MG63 (cell line): ENCODE results near the gene CHID1. TPM values are rescaled to one million over a fixed set of nuclear protein-coding genes. Genes with fewer than 3 reads are reported as not detected.

ENCODE experiments used
- DNase-seq: peaks from one replicate; pipeline ENCODE4 v3.0.0-alpha.2; 2020
- H3K27me3 ChIP-seq: fragments of 250-450 bp; sonication (Bioruptor Pico); 2 replicates; pipeline ENCODE4 v1.5.1; 2020; ENCODE audit warnings: mild to moderate bottlenecking, moderate library complexity
- H3K36me3 ChIP-seq: fragments of 250-450 bp; sonication (Bioruptor Pico); 2 replicates; pipeline ENCODE4 v1.5.1; 2020; ENCODE audit warnings: mild to moderate bottlenecking, moderate library complexity
- H3K4me3 ChIP-seq: fragments of 250-450 bp; sonication (Bioruptor Pico); 2 replicates; pipeline ENCODE4 v1.5.1; 2020; ENCODE audit warnings: mild to moderate bottlenecking, moderate library complexity
- H3K9me3 ChIP-seq: fragments of 250-450 bp; sonication (Bioruptor Pico); 2 replicates; pipeline ENCODE4 v1.5.1; 2020; ENCODE audit warnings: mild to moderate bottlenecking, moderate library complexity
- total RNA-seq: library from RNA; depleted of rRNA; stranded (reverse); fragments of >200 nt; shearing (Covaris generic); gene quantifications from 2 replicates; pipeline ENCODE4 v1.2.3, GENCODE V29; 2014; ENCODE audit warnings: low replicate concordance

Gene CHID1
- total RNA-seq, 1 experiment from 2014 or later: 139 TPM

GRCh38 chr11:839875-840617 is 70.6 kb downstream of the CHID1 start:
- Histone ChIP-seq H3K9me3 (no peaks in the 10 kb centered on the region), H3K4me3 (peak overlapping the region; percentile 98), H3K27me3 (no peaks in the 10 kb centered on the region), H3K36me3 (peaks cover 69% of the 10 kb centered on the region)
- peak; percentile 58 for DNase-seq

GRCh38 chr11:839280-839623 is 71.4 kb downstream of the CHID1 start:
- peaks cover 72% of the 10 kb centered on the region for H3K36me3 ChIP-seq
- DNase-seq: no peak
- H3K27me3 ChIP-seq: no peaks in the 10 kb centered on the region
- H3K9me3 ChIP-seq: no peaks in the 10 kb centered on the region
- no peak overlapping the region for H3K4me3 ChIP-seq

GRCh38 chr11:838441-839279 is 72.0 kb downstream of the CHID1 start:
- peak; percentile 55 for DNase-seq
- Histone ChIP-seq H3K9me3 (no peaks in the 10 kb centered on the region), H3K27me3 (no peaks in the 10 kb centered on the region), H3K36me3 (peaks cover 78% of the 10 kb centered on the region), H3K4me3 (no peak overlapping the region)

GRCh38 chr11:837990-838307 is 72.7 kb downstream of the CHID1 start:
- H3K4me3 ChIP-seq: no peak overlapping the region
- DNase-seq: no peak
- peaks cover 75% of the 10 kb centered on the region for H3K36me3 ChIP-seq
- no peaks in the 10 kb centered on the region for H3K9me3 ChIP-seq
- H3K27me3 ChIP-seq: no peaks in the 10 kb centered on the region

GRCh38 chr11:837189-837989 is 73.2 kb downstream of the CHID1 start:
- Histone ChIP-seq H3K4me3 (no peak overlapping the region), H3K9me3 (no peaks in the 10 kb centered on the region), H3K36me3 (peaks cover 75% of the 10 kb centered on the region), H3K27me3 (no peaks in the 10 kb centered on the region)
- no peak for DNase-seq

- no peak for DNase-seq
- Histone ChIP-seq H3K9me3 (no peaks in the 10 kb centered on the region), H3K27me3 (no peaks in the 10 kb centered on the region), H3K4me3 (no peak overlapping the region), H3K36me3 (peaks cover 71% of the 10 kb centered on the region)
These were observed 73.9 kb downstream of the CHID1 start for GRCh38 chr11:836700-837099.

- no peak for DNase-seq
- Histone ChIP-seq H3K36me3 (peaks cover 67% of the 10 kb centered on the region), H3K9me3 (no peaks in the 10 kb centered on the region), H3K27me3 (no peaks in the 10 kb centered on the region), H3K4me3 (no peak overlapping the region)
These were observed 74.3 kb downstream of the CHID1 start for GRCh38 chr11:836274-836673.

- Histone ChIP-seq H3K9me3 (no peaks in the 10 kb centered on the region), H3K27me3 (no peaks in the 10 kb centered on the region), H3K4me3 (peak overlapping the region; percentile 69), H3K36me3 (peaks cover 51% of the 10 kb centered on the region)
- DNase-seq: peak; percentile 99
These were observed 76.0 kb downstream of the CHID1 start for GRCh38 chr11:834371-835316.

GRCh38 chr11:833849-834311 is 76.7 kb downstream of the CHID1 start:
- DNase-seq: peak; percentile 73
- Histone ChIP-seq H3K27me3 (no peaks in the 10 kb centered on the region), H3K4me3 (peak overlapping the region; percentile 69), H3K36me3 (peaks cover 43% of the 10 kb centered on the region), H3K9me3 (no peaks in the 10 kb centered on the region)

GRCh38 chr11:833114-833791 is 77.4 kb downstream of the CHID1 start:
- DNase-seq: peak; percentile 73
- Histone ChIP-seq H3K9me3 (no peaks in the 10 kb centered on the region), H3K4me3 (peak overlapping the region; percentile 69), H3K27me3 (no peaks in the 10 kb centered on the region), H3K36me3 (peaks cover 38% of the 10 kb centered on the region)

GRCh38 chr11:832529-833113 is 78.0 kb downstream of the CHID1 start, which contains the start of gene CD151:
Gene CD151 (plus strand): TSS chr11:832952. CDS start chr11:836070, 3,118 bp downstream.
- Histone ChIP-seq H3K36me3 (peaks cover 32% of the 10 kb centered on the region), H3K4me3 (peak within 1 kb of the TSS; percentile 69), H3K27me3 (no peaks in the 10 kb centered on the region), H3K9me3 (no peaks in the 10 kb centered on the region)
- peak; percentile 91 for DNase-seq

- peak overlapping the region; percentile 64 for H3K4me3 ChIP-seq
- no peak for DNase-seq
- no peaks in the 10 kb centered on the region for H3K9me3 ChIP-seq
- H3K36me3 ChIP-seq: peaks cover 27% of the 10 kb centered on the region
- no peaks in the 10 kb centered on the region for H3K27me3 ChIP-seq
These were observed 78.6 kb downstream of the CHID1 start for GRCh38 chr11:831961-832528.

- Histone ChIP-seq H3K36me3 (peaks cover 19% of the 10 kb centered on the region), H3K27me3 (no peaks in the 10 kb centered on the region), H3K9me3 (no peaks in the 10 kb centered on the region), H3K4me3 (no peak overlapping the region; the same call in 1 of the 2 replicates)
- DNase-seq: peak; percentile 85
These were observed 79.3 kb downstream of the CHID1 start for GRCh38 chr11:831118-831864.
